ENCODE measurements around the gene IL33.

GRCh38 chr9:6214903-6215302 is 704 bp upstream of the IL33 start:
- TF ChIP-seq CTCF (IDR thresholded peaks at IDR 0.05; ENCODE audit: control extremely low read depth in 1 of 3, insufficient read depth in 1 of 3, low read depth in 1 of 3, low read length in 3 of 3) (no peak), RAD21 (IDR thresholded peaks at IDR 0.05 in 1 of 2, conservative IDR thresholded peaks at IDR 0.05 in 1 of 2; ENCODE audit: low read depth in 2 of 2, low read length in 2 of 2) (no peak), EZH2 (IDR thresholded peaks at IDR 0.05; ENCODE audit: low read depth, low read length, severe bottlenecking) (no peak), POLR2A (IDR thresholded peaks at IDR 0.05; ENCODE audit: control extremely low read depth in 1 of 2, low read depth in 2 of 2, low read length in 2 of 2) (no peak), JUN (IDR thresholded peaks at IDR 0.05; ENCODE audit: low read depth, low read length) (no peak), SIX5 (IDR thresholded peaks at IDR 0.05; ENCODE audit: low read depth, low read length) (no peak)
